Natural killer cell (primary cell): ENCODE data around the gene COLQ. TPM values are rescaled to one million over a fixed set of nuclear protein-coding genes. Genes with fewer than 3 reads are reported as not detected.

Source experiments
- ATAC-seq, 3 donors: fragments of 150-1000 bp in 2 of 3; fragments of 200-7000 bp in 1 of 3; cut with Tn5 transposase; 1 replicate in 1 of 3; 2 replicates in 2 of 3; pipeline ENCODE4 v1.10.0; 2021; ENCODE audit warnings: mild to moderate bottlenecking in 2 of 3, moderate library complexity in 2 of 3
- DNase-seq, 2 donors: peaks; one replicate each; pipeline versions ENCODE4 v3.0.0 to v3.0.0-alpha.2; 2013 to 2021; ENCODE audit warnings: mixed read lengths in 1 of 2
- H3K27ac ChIP-seq: one replicate; pipeline ENCODE4 v1.5.1; 2013; ENCODE audit warnings: mild to moderate bottlenecking, low read length
- H3K27me3 ChIP-seq: one replicate; pipeline ENCODE4 v1.6.1; 2013; ENCODE audit warnings: low read length; ENCODE audit not compliant: control insufficient read depth, insufficient read depth
- H3K36me3 ChIP-seq: one replicate; pipeline ENCODE4 v1.6.1; 2013; ENCODE audit warnings: low read length; ENCODE audit not compliant: control insufficient read depth, insufficient read depth
- H3K4me1 ChIP-seq: one replicate; pipeline ENCODE4 v1.6.1; 2013; ENCODE audit warnings: low read length; ENCODE audit not compliant: control insufficient read depth, insufficient read depth
- H3K4me3 ChIP-seq: one replicate; pipeline ENCODE4 v1.5.1; 2013; ENCODE audit warnings: low read length
- H3K9me3 ChIP-seq: one replicate; pipeline ENCODE4 v1.6.1; 2013; ENCODE audit warnings: low read length; ENCODE audit not compliant: control insufficient read depth, insufficient read depth
- H3K27ac Mint-ChIP-seq, 2 donors: one replicate each; pipeline ENCODE4 v1.8.0; 2022; ENCODE audit warnings: mild to moderate bottlenecking in 2 of 2, mixed read lengths in 2 of 2, moderate library complexity in 1 of 2
- H3K27me3 Mint-ChIP-seq, 2 donors: one replicate each; pipeline ENCODE4 v1.8.0; 2022; ENCODE audit warnings: low read depth in 2 of 2, mixed read lengths in 2 of 2
- H3K36me3 Mint-ChIP-seq: one replicate; pipeline ENCODE4 v1.8.0; 2022; ENCODE audit warnings: mixed read lengths
- H3K4me1 Mint-ChIP-seq, 2 donors: one replicate each; pipeline ENCODE4 v1.8.0; 2022; ENCODE audit warnings: mixed read lengths in 2 of 2
- H3K4me3 Mint-ChIP-seq: one replicate; pipeline ENCODE4 v1.8.0; 2022; ENCODE audit warnings: mild to moderate bottlenecking, moderate library complexity, mixed read lengths
- H3K9me3 Mint-ChIP-seq, 2 donors: one replicate each; pipeline ENCODE4 v1.8.0; 2022; ENCODE audit warnings: mixed read lengths in 2 of 2
- WGBS: methylation state at CpG from one replicate; pipeline ENCODE4 v1.1.7; 2013; ENCODE audit warnings: missing lambda C conversion rate; ENCODE audit not compliant: insufficient coverage; 5-methylcytosine and 5-hydroxymethylcytosine counted together
- intact Hi-C: fragments of 100-400 bp; cut with micrococcal nuclease; formaldehyde crosslinking; loops from one replicate; pipeline ENCODE4 v1.14.2; 2022
- total RNA-seq, 4 donors: library from RNA; stranded (reverse); fragments of 120-200 nt in 1 of 4; gene quantifications; one replicate each; pipeline versions ENCODE4 v1.2.3 to v1.2.4, GENCODE V29; 2013 to 2022
- TF ChIP-seq, protein P1 (sequence below): fragments of 200-600 bp; IDR thresholded peaks from one replicate; pipeline ENCODE4 v1.8.0; 2022; ENCODE audit warnings: antibody characterized with exemption

COLQ gene
- total RNA-seq, 3 donors from 2014 or later (not counting 1 experiment from before 2014, with no cell fraction given) = 37.7 to 60.7 (median 55.8) TPM

DNA sequence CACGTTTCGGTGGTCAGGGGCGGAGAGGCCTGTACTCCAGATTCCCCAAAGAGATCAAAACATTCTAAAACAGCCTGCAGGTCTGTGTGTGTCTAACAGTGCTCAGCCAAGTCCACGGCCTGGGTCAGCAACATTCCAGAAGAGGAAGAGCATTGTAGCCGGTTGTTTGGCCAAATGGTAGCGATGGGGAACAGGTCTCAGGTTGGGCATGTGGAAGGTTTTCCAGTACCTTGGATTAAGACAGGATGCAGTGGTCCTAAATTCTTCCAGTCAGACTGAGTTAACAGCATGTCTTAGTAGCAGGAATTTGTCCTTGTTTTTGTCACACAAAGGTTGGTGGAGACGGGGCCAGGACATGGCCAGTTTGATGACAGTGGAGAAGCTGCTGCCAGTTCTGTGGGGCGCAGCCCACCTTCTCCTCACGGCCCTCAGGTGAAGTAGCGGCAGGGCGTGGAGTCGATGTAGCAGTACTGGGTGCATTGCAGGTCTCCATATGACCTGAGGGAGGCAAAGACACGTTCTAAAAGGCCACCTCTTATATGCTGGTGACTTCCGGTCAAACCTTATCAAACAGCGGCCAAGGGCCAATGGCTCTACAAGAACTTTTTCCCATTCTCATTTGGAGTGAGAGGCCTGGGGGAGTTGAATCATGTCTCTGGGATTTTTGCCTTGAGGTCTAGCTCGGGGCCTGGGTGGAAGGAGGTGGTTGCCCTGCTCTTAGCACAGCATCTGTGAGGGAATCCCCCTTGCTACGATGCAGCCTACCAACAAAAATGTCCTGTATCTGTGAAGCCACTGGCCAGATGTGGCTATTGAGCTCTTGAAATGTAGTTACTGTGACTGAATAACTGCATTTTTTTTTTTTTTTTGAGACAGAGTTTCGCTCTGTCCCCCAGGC is 70.0 kb downstream of the COLQ start:
- H3K27me3 Mint-ChIP-seq = no peaks in the 10 kb centered on the region
- no peaks in the 10 kb centered on the region for H3K9me3 Mint-ChIP-seq
- Histone ChIP-seq H3K36me3 (peaks cover 10% of the 10 kb centered on the region), H3K27me3 (no peaks in the 10 kb centered on the region), H3K27ac (peak overlapping the region; percentile 27), H3K9me3 (no peaks in the 10 kb centered on the region), H3K4me1 (peaks cover 32% of the 10 kb centered on the region), H3K4me3 (no peak overlapping the region)
- peak overlapping the region; percentile 66 for H3K4me3 Mint-ChIP-seq
- no peaks in the 10 kb centered on the region for H3K36me3 Mint-ChIP-seq
- TF ChIP-seq, protein P1, sequence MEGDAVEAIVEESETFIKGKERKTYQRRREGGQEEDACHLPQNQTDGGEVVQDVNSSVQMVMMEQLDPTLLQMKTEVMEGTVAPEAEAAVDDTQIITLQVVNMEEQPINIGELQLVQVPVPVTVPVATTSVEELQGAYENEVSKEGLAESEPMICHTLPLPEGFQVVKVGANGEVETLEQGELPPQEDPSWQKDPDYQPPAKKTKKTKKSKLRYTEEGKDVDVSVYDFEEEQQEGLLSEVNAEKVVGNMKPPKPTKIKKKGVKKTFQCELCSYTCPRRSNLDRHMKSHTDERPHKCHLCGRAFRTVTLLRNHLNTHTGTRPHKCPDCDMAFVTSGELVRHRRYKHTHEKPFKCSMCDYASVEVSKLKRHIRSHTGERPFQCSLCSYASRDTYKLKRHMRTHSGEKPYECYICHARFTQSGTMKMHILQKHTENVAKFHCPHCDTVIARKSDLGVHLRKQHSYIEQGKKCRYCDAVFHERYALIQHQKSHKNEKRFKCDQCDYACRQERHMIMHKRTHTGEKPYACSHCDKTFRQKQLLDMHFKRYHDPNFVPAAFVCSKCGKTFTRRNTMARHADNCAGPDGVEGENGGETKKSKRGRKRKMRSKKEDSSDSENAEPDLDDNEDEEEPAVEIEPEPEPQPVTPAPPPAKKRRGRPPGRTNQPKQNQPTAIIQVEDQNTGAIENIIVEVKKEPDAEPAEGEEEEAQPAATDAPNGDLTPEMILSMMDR = no peak
- peaks cover 33 to 37% of the 10 kb centered on the region in 2 donors for H3K4me1 Mint-ChIP-seq
- peak; percentile 70 to 85 (median 82) for ATAC-seq
- H3K27ac Mint-ChIP-seq = peak overlapping the region; percentile 88 to 90
- no peak for DNase-seq
- 74% methylated on average over 17 of the region's 18 CpGs for WGBS
- intact Hi-C loops = no loop called here

DNA sequence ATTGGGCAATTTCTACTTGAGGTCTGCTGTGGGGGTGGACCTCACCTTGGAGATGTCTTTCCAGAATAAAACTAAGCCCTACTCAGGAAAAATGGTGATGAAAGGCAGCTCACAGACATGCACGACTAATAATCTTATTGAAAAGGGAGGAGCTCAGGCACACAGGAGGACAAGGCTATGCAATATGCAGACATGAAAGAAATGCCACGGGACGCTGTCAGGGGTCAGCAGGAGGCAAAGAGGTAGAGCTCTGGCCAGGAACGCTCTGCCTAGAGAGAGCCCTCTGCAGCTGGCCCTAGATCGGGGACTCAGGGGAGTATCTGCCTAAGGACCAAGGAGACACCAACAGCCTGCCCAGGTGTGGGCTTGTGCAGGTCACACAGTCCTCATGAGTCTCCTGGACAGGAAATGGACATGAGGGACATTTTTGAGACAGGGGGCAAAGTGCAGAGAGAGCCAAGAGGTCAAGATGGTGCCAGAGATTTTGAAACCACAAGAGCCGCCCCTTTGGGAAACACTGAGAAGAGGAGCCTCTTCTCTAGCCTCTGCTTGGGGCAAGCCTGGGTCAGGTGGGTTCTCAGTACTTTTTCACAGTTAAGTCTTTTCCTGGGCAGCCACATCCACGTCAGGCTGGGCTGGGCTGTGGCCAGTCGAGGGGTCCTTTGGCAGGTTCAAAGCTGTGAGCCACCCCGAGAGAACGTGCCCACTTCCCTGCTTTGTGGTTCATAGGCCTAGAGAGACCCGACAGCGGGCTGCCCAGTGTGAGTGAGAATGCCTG is 70.9 kb downstream of the COLQ start:
- Mint-ChIP-seq H3K27me3 (no peaks in the 10 kb centered on the region), H3K27ac (peak overlapping the region; percentile 88 to 90), H3K4me3 (peak overlapping the region; percentile 66), H3K36me3 (no peaks in the 10 kb centered on the region), H3K9me3 (no peaks in the 10 kb centered on the region), H3K4me1 (peaks cover 33 to 34% of the 10 kb centered on the region in 2 donors)
- Histone ChIP-seq H3K4me1 (peaks cover 32% of the 10 kb centered on the region), H3K4me3 (no peak overlapping the region), H3K36me3 (peaks cover 7% of the 10 kb centered on the region), H3K27ac (peak overlapping the region; percentile 27), H3K9me3 (no peaks in the 10 kb centered on the region), H3K27me3 (no peaks in the 10 kb centered on the region)
- WGBS = 58% methylated on average over 12 of the region's 12 CpGs
- DNase-seq (no peak), ATAC-seq (peak; percentile 48 to 74 (median 53))
- TF ChIP-seq, protein P1 = no peak
- intact Hi-C loops = no loop called here

DNA sequence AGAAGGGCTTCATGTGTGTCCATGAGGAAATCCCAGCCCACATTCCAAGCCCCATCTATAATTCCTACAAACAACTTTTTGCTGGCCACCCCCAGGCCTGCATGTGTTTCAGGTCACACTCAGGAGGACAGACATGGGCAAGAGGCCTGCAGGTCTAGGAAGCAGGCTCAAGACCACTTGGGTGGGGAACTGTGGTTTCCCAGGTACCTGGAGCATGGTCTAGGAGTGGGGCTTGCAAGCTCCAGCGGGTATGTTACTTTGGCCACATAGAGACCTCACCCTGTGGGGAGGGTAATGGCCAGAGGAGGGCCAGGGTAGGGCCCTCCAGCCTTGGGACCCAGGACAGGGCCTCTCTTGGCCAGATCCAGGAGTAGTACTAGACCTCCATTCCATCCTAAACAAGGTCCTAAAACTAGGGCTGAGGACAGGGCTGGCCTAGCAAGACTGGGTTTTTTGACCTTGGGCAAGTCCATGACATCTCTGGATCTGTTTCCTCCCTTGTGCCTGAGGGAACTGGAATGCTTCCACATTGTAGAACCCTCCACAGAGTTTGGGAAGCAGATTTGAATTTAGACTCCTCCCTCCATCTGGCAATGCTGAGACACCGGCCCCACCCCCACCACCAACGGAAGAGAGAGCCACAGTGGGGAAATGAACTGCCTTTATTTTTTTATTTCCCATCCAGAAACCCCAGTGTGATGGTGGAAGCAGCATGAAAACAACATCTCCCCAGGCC is 71.8 kb downstream of the COLQ start:
- Mint-ChIP-seq H3K9me3 (no peaks in the 10 kb centered on the region), H3K4me3 (peak overlapping the region; percentile 40), H3K36me3 (no peaks in the 10 kb centered on the region), H3K4me1 (peaks cover 33% of the 10 kb centered on the region in 2 donors), H3K27ac (peak overlapping the region; percentile 88 to 90), H3K27me3 (no peaks in the 10 kb centered on the region)
- Histone ChIP-seq H3K27me3 (no peaks in the 10 kb centered on the region), H3K4me3 (no peak overlapping the region), H3K27ac (no peak overlapping the region), H3K4me1 (peaks cover 32% of the 10 kb centered on the region), H3K36me3 (peaks cover 6% of the 10 kb centered on the region), H3K9me3 (no peaks in the 10 kb centered on the region)
- WGBS = 65% methylated on average over 3 of the region's 3 CpGs
- ATAC-seq (no peak), DNase-seq (no peak)
- TF ChIP-seq, protein P1 = no peak
- intact Hi-C loops = no loop called here
